Measurements from ENCODE around the gene TMEM214.

The TMEM214 gene

GRCh38 chr2:27024812-27025211 lies 8.0 kb upstream of the TMEM214 start:
- H3K27ac ChIP-seq (ENCODE audit: low read depth, low read length, poor library complexity, severe bottlenecking) = no peak overlapping the region
- no peak overlapping the region for H3K9ac ChIP-seq (ENCODE audit: low read length)
- H3K27me3 ChIP-seq (ENCODE audit: insufficient read depth, low read length) = no peaks in the 10 kb centered on the region
- no peaks in the 10 kb centered on the region for H3K36me3 ChIP-seq (ENCODE audit: insufficient read depth, low read length)
- H3K4me3 ChIP-seq (ENCODE audit: low read depth, low read length, poor library complexity, severe bottlenecking) = no peak overlapping the region
- H3K4me1 ChIP-seq (ENCODE audit: insufficient read depth, low read length, severe bottlenecking) = no peaks in the 10 kb centered on the region
- H2AFZ ChIP-seq (ENCODE audit: low read length) = no peak overlapping the region
- H3F3A ChIP-seq (ENCODE audit: insufficient read depth, low read length) = no peaks in the 10 kb centered on the region
- no peaks in the 10 kb centered on the region for H3K9me3 ChIP-seq (ENCODE audit: low read length)
- no peak overlapping the region for H3K4me2 ChIP-seq (ENCODE audit: low read length)
- no peaks in the 10 kb centered on the region for H3K9me2 ChIP-seq (ENCODE audit: low read depth, low read length)
- TF ChIP-seq EZH2 (IDR thresholded peaks at IDR 0.05; ENCODE audit: borderline replicate concordance, low read length) = no peak
- TF ChIP-seq CTCF (IDR thresholded peaks at IDR 0.05; ENCODE audit: low read length) = no peak
- H4K20me1 ChIP-seq (ENCODE audit: insufficient read depth, low read length) = no peaks in the 10 kb centered on the region
- H3K79me2 ChIP-seq (ENCODE audit: insufficient read depth, low read length) = no peaks in the 10 kb centered on the region

DNA sequence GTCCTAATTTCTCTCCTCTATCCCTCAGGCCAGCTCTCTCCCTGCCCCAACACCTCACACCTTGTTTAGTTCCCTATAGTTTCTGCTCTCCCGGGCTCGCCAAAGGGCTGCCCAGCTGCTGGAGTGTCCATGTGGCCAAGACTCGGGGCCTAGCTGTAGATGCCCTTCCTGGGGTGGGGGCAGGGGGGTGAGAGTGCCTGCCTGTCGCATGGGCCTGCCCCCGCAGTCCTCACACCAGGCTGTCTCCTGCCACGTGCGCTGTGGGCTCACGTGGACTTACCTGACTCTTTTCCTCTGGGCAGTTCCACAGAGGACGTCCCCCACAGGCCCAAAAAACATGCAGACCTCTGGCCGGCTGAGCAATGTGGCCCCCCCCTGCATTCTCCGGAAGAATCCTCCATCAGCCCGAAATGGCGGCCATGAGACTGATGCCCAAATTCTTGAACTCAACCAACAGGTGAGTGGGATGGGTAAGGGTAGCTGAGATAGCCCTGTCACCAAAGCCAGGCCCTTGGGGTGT lies 7.4 kb upstream of the TMEM214 start:
- Histone ChIP-seq H3K4me3 (ENCODE audit: low read depth, low read length, poor library complexity, severe bottlenecking) (no peak overlapping the region), H3K79me2 (ENCODE audit: insufficient read depth, low read length) (no peaks in the 10 kb centered on the region), H3K9me2 (ENCODE audit: low read depth, low read length) (no peaks in the 10 kb centered on the region), H3K9ac (ENCODE audit: low read length) (no peak overlapping the region), H3K27ac (ENCODE audit: low read depth, low read length, poor library complexity, severe bottlenecking) (no peak overlapping the region), H3F3A (ENCODE audit: insufficient read depth, low read length) (no peaks in the 10 kb centered on the region), H4K20me1 (ENCODE audit: insufficient read depth, low read length) (no peaks in the 10 kb centered on the region), H3K9me3 (ENCODE audit: low read length) (no peaks in the 10 kb centered on the region), H3K4me2 (ENCODE audit: low read length) (no peak overlapping the region), H2AFZ (ENCODE audit: low read length) (no peak overlapping the region), H3K27me3 (ENCODE audit: insufficient read depth, low read length) (no peaks in the 10 kb centered on the region), H3K36me3 (ENCODE audit: insufficient read depth, low read length) (no peaks in the 10 kb centered on the region), H3K4me1 (ENCODE audit: insufficient read depth, low read length, severe bottlenecking) (no peaks in the 10 kb centered on the region)
- no peak for TF ChIP-seq EZH2 (IDR thresholded peaks at IDR 0.05; ENCODE audit: borderline replicate concordance, low read length)
- no peak for TF ChIP-seq CTCF (IDR thresholded peaks at IDR 0.05; ENCODE audit: low read length)

DNA sequence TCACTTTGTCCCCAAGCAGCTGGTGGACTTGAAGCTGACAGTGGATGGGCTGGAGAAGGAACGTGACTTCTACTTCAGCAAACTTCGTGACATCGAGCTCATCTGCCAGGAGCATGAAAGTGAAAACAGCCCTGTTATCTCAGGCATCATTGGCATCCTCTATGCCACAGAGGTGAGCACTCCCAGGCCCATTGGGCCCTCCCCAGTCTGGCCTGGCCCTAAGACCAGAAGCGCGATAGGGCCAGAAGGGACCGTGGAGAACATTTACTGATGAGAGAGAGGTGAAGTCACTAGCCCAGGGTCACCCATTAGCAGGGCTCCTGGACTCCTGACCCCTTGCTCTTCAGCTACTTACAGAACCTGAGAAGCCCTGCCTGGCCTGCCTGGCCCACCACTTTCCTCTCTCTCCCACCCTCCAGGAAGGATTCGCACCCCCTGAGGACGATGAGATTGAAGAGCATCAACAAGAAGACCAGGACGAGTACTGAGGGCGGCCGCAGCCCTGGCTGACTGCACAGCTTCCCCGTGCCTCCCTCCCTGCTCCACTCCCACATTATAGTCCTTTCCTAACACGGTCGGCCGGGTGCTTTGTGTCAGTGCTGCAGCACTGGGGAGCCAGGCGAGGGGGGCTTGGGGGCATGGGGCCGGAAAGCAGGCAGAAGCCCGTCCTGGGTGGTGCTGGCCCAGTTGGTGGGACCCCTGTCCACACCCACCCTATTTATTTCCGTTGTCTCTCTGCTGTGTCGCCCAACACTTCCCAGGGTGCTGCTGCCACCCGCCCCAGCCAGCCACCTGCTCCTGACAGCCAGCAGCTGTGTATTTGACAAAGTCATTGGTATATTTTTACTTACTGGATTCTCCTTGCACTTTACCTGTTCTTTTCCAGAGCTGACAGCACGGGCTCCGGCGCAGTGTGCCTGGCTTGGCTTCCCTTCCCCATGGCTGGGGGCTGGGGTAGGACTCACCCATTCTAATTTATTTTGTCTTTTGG lies 6.6 kb upstream of the TMEM214 start:
- H3K9me2 ChIP-seq (ENCODE audit: low read depth, low read length) = no peaks in the 10 kb centered on the region
- no peak overlapping the region for H3K4me2 ChIP-seq (ENCODE audit: low read length)
- no peak overlapping the region for H3K9ac ChIP-seq (ENCODE audit: low read length)
- H3K79me2 ChIP-seq (ENCODE audit: insufficient read depth, low read length) = no peaks in the 10 kb centered on the region
- no peak overlapping the region for H3K4me3 ChIP-seq (ENCODE audit: low read depth, low read length, poor library complexity, severe bottlenecking)
- no peaks in the 10 kb centered on the region for H3F3A ChIP-seq (ENCODE audit: insufficient read depth, low read length)
- no peak overlapping the region for H3K27ac ChIP-seq (ENCODE audit: low read depth, low read length, poor library complexity, severe bottlenecking)
- H3K36me3 ChIP-seq (ENCODE audit: insufficient read depth, low read length) = no peaks in the 10 kb centered on the region
- no peak overlapping the region for H2AFZ ChIP-seq (ENCODE audit: low read length)
- no peaks in the 10 kb centered on the region for H3K9me3 ChIP-seq (ENCODE audit: low read length)
- H3K27me3 ChIP-seq (ENCODE audit: insufficient read depth, low read length) = no peaks in the 10 kb centered on the region
- TF ChIP-seq EZH2 (IDR thresholded peaks at IDR 0.05; ENCODE audit: borderline replicate concordance, low read length) (no peak), CTCF (IDR thresholded peaks at IDR 0.05; ENCODE audit: low read length) (no peak)
- no peaks in the 10 kb centered on the region for H4K20me1 ChIP-seq (ENCODE audit: insufficient read depth, low read length)
- no peaks in the 10 kb centered on the region for H3K4me1 ChIP-seq (ENCODE audit: insufficient read depth, low read length, severe bottlenecking)

Measured in OCI-LY1 (cell line).